Measurements from ENCODE around the gene SYCP2. TPM values are rescaled to one million over a fixed set of nuclear protein-coding genes. Genes with fewer than 3 reads are reported as not detected.
A peak's percentile ranks its signal among the peaks of the same experiment; 100 is the strongest.

SYCP2 gene
- total RNA-seq (ENCODE audit: low replicate concordance), result 0.06 and 0.88 TPM in 2 replicates

GRCh38 chr20:59933296-59933848, at the start of gene SYCP2:
TSS of gene SYCP2 (minus strand) at chr20:59933637. CDS start at chr20:59922413, 11,224 bp downstream.
- H4K20me1 ChIP-seq (ENCODE audit: low read depth), result no peaks in the 10 kb centered on the region
- H3K4me3 ChIP-seq, result peak within 1 kb of the TSS; percentile 56
- no peak for TF ChIP-seq EZH2 (IDR thresholded peaks at IDR 0.05)
- TF ChIP-seq EZH2phosphoT487 (IDR thresholded peaks at IDR 0.05), result no peak
- TF ChIP-seq CTCF (IDR thresholded peaks at IDR 0.05), result no peak
- H3K36me3 ChIP-seq, result no peaks in the 10 kb centered on the region
- DNase-seq (ENCODE audit: low spot score), result no peak
- no peaks in the 10 kb centered on the region for H3F3A ChIP-seq (ENCODE audit: low read depth)
- H2AFZ ChIP-seq (replicated peaks), result peak within 1 kb of the TSS; percentile 91
- H3K4me2 ChIP-seq, result peak within 1 kb of the TSS; percentile 78
- Mint-ChIP-seq H3K4me1 (peaks cover 26% of the 10 kb centered on the region), H3K36me3 (peaks cover 2% of the 10 kb centered on the region), H3K27me3 (ENCODE audit: insufficient read depth, low read depth) (peaks cover 6% of the 10 kb centered on the region), H3K9me3 (no peaks in the 10 kb centered on the region), H3K27ac (no peak within 1 kb of the TSS), H3K4me3 (peak within 1 kb of the TSS; percentile 82)
- peaks cover 52% of the 10 kb centered on the region for H3K27me3 ChIP-seq
- H3K9ac ChIP-seq, result no peak within 1 kb of the TSS
- H3K79me2 ChIP-seq (ENCODE audit: low read depth), result no peaks in the 10 kb centered on the region
- no peak within 1 kb of the TSS for H3K27ac ChIP-seq
- H3K4me1 ChIP-seq, result no peaks in the 10 kb centered on the region
- no peaks in the 10 kb centered on the region for H3K9me3 ChIP-seq (ENCODE audit: low read depth)

GRCh38 chr20:59983076-59983475, 49.6 kb upstream of the SYCP2 start:
- H3K4me1 Mint-ChIP-seq, result peaks cover 3% of the 10 kb centered on the region
- Histone ChIP-seq H3K9me3 (ENCODE audit: low read depth) (no peaks in the 10 kb centered on the region), H2AFZ (replicated peaks) (no peak overlapping the region), H3K4me2 (no peak overlapping the region), H3K9ac (no peak overlapping the region), H3F3A (ENCODE audit: low read depth) (no peaks in the 10 kb centered on the region), H4K20me1 (ENCODE audit: low read depth) (no peaks in the 10 kb centered on the region), H3K27me3 (no peaks in the 10 kb centered on the region), H3K4me3 (no peak overlapping the region), H3K4me1 (no peaks in the 10 kb centered on the region), H3K79me2 (ENCODE audit: low read depth) (no peaks in the 10 kb centered on the region), H3K27ac (no peak overlapping the region), H3K36me3 (no peaks in the 10 kb centered on the region)
- no peak overlapping the region for H3K27ac Mint-ChIP-seq
- H3K4me3 Mint-ChIP-seq, result no peak overlapping the region
- H3K27me3 Mint-ChIP-seq (ENCODE audit: insufficient read depth, low read depth), result peaks cover 2% of the 10 kb centered on the region
- TF ChIP-seq CTCF (IDR thresholded peaks at IDR 0.05) (no peak), EZH2phosphoT487 (IDR thresholded peaks at IDR 0.05) (no peak), EZH2 (IDR thresholded peaks at IDR 0.05) (no peak)
- no peak for DNase-seq (ENCODE audit: low spot score)
- no peaks in the 10 kb centered on the region for H3K36me3 Mint-ChIP-seq
- no peaks in the 10 kb centered on the region for H3K9me3 Mint-ChIP-seq

GRCh38 chr20:59977086-59977485, 43.6 kb upstream of the SYCP2 start:
- Histone ChIP-seq H4K20me1 (ENCODE audit: low read depth) (no peaks in the 10 kb centered on the region), H3K9me3 (ENCODE audit: low read depth) (no peaks in the 10 kb centered on the region), H3K79me2 (ENCODE audit: low read depth) (no peaks in the 10 kb centered on the region), H3K27ac (no peak overlapping the region), H3K9ac (no peak overlapping the region), H3K27me3 (no peaks in the 10 kb centered on the region), H2AFZ (replicated peaks) (no peak overlapping the region), H3F3A (ENCODE audit: low read depth) (no peaks in the 10 kb centered on the region), H3K36me3 (no peaks in the 10 kb centered on the region), H3K4me3 (no peak overlapping the region), H3K4me1 (no peaks in the 10 kb centered on the region), H3K4me2 (no peak overlapping the region)
- Mint-ChIP-seq H3K36me3 (no peaks in the 10 kb centered on the region), H3K4me3 (no peak overlapping the region), H3K9me3 (no peaks in the 10 kb centered on the region), H3K27ac (no peak overlapping the region), H3K4me1 (peaks cover 7% of the 10 kb centered on the region), H3K27me3 (ENCODE audit: insufficient read depth, low read depth) (no peaks in the 10 kb centered on the region)
- DNase-seq (ENCODE audit: low spot score), result no peak
- TF ChIP-seq EZH2 (IDR thresholded peaks at IDR 0.05) (no peak), CTCF (IDR thresholded peaks at IDR 0.05) (no peak), EZH2phosphoT487 (IDR thresholded peaks at IDR 0.05) (no peak)

Data from neural progenitor cell (in vitro differentiated cells).